ENCODE data around the gene FHAD1. TPM values are rescaled to one million over a fixed set of nuclear protein-coding genes. Genes with fewer than 3 reads are reported as not detected.

The FHAD1 gene
- total RNA-seq, 3 donors from 2014 or later (not counting 1 experiment from before 2014, with no cell fraction given) = 0.72 to 1.9 (median 1.7) TPM

DNA sequence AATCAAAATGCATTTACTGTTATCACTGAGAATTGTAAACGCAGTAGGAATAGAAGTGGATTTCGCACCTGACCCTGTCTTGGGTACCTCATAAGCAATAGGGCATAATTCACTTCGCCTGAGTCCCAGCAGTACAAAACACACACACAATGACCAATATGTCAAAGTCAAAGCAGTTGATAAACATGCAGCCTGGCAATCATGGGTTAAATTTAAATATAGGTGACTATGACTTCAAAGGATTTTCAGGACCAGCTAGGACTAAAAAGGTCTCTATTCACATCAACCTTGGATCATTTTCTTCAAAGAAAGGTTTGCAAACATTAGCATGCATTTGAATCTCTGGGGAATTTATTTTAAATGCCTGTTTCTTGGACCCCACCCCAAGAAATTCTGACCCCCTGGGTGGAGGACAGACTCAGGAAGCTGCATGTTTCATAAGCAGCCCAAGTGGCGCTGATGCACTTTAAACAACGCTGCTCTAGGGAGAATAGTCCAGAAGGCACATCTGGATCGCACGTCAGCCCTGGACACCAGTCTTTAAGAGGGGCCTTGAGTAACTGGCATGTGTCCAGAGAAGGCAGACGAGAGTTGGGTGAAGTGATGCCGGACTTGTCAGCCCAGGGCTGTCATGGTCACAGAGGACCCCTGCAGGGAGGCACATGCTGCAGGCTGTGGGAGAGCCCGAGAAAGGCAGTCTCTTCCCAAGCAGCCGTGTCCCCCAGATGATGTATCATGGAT is 107.0 kb downstream of the FHAD1 start:
- intact Hi-C loops (cut with micrococcal nuclease) = loop anchor here (5.0 kb wide), 1 partner anchor 37 kb away; no protein-coding TSS in a partner anchor
- no peaks in the 10 kb centered on the region for H3K36me3 Mint-ChIP-seq
- WGBS (ENCODE audit: insufficient coverage) = 95% methylated on average over 8 of the region's 11 CpGs
- H3K4me3 Mint-ChIP-seq = no peak overlapping the region
- peaks cover 0 to 2% of the 10 kb centered on the region in 2 donors for H3K9me3 Mint-ChIP-seq
- Histone ChIP-seq H3K4me1 (ENCODE audit: control insufficient read depth, insufficient read depth, low read length) (peaks cover 36% of the 10 kb centered on the region), H3K36me3 (ENCODE audit: control insufficient read depth, insufficient read depth, low read length) (no peaks in the 10 kb centered on the region), H3K9me3 (ENCODE audit: control insufficient read depth, insufficient read depth, low read length) (no peaks in the 10 kb centered on the region), H3K27me3 (ENCODE audit: control insufficient read depth, insufficient read depth, low read length) (no peaks in the 10 kb centered on the region), H3K27ac (ENCODE audit: low read length) (no peak overlapping the region), H3K4me3 (ENCODE audit: low read length) (no peak overlapping the region)
- H3K27me3 Mint-ChIP-seq (ENCODE audit: low read depth in 2 of 2) = no peaks in the 10 kb centered on the region
- DNase-seq = no peak
- H3K27ac Mint-ChIP-seq = no peak overlapping the region
- ATAC-seq = no peak
- TF ChIP-seq, protein P1, sequence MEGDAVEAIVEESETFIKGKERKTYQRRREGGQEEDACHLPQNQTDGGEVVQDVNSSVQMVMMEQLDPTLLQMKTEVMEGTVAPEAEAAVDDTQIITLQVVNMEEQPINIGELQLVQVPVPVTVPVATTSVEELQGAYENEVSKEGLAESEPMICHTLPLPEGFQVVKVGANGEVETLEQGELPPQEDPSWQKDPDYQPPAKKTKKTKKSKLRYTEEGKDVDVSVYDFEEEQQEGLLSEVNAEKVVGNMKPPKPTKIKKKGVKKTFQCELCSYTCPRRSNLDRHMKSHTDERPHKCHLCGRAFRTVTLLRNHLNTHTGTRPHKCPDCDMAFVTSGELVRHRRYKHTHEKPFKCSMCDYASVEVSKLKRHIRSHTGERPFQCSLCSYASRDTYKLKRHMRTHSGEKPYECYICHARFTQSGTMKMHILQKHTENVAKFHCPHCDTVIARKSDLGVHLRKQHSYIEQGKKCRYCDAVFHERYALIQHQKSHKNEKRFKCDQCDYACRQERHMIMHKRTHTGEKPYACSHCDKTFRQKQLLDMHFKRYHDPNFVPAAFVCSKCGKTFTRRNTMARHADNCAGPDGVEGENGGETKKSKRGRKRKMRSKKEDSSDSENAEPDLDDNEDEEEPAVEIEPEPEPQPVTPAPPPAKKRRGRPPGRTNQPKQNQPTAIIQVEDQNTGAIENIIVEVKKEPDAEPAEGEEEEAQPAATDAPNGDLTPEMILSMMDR (IDR thresholded peaks at IDR 0.05) = no peak
- H3K4me1 Mint-ChIP-seq = peaks cover 14 to 34% of the 10 kb centered on the region in 2 donors

DNA sequence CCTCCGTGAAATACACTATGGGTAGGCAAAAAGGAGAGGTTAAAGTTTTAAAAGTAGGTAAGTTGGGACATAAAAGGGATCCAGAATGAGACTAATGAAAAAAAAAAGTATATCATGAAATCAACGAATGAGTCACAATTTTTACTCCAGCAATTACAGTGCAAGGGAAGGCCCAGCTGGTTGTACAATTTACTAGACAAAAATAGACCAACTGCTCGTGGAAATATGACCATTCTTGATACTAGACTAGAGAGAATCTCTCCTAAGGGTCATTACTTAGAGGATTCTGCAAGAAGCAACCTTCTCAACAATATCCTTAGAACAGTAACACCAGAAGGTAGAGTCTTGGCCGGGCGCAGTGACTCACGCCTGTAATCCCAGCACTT is 107.5 kb downstream of the FHAD1 start:
- no peaks in the 10 kb centered on the region for H3K27me3 ChIP-seq (ENCODE audit: control insufficient read depth, insufficient read depth, low read length)
- no peaks in the 10 kb centered on the region for H3K27me3 Mint-ChIP-seq (ENCODE audit: low read depth in 2 of 2)
- no peak overlapping the region for H3K27ac Mint-ChIP-seq
- H3K27ac ChIP-seq (ENCODE audit: low read length) = no peak overlapping the region
- DNase-seq (no peak), ATAC-seq (no peak)
- peaks cover 31% of the 10 kb centered on the region for H3K4me1 ChIP-seq (ENCODE audit: control insufficient read depth, insufficient read depth, low read length)
- peaks cover 13 to 33% of the 10 kb centered on the region in 2 donors for H3K4me1 Mint-ChIP-seq
- H3K9me3 Mint-ChIP-seq = peaks cover 0 to 2% of the 10 kb centered on the region in 2 donors
- no peaks in the 10 kb centered on the region for H3K9me3 ChIP-seq (ENCODE audit: control insufficient read depth, insufficient read depth, low read length)
- no peaks in the 10 kb centered on the region for H3K36me3 ChIP-seq (ENCODE audit: control insufficient read depth, insufficient read depth, low read length)
- 88% methylated on average over 6 of the region's 6 CpGs for WGBS (ENCODE audit: insufficient coverage)
- H3K4me3 ChIP-seq (ENCODE audit: low read length) = no peak overlapping the region
- H3K36me3 Mint-ChIP-seq = no peaks in the 10 kb centered on the region
- no peak overlapping the region for H3K4me3 Mint-ChIP-seq
- TF ChIP-seq, protein P1 (IDR thresholded peaks at IDR 0.05) = no peak
- intact Hi-C loops (cut with micrococcal nuclease) = loop anchor here (5.0 kb wide), 1 partner anchor 37 kb away; no protein-coding TSS in a partner anchor

DNA sequence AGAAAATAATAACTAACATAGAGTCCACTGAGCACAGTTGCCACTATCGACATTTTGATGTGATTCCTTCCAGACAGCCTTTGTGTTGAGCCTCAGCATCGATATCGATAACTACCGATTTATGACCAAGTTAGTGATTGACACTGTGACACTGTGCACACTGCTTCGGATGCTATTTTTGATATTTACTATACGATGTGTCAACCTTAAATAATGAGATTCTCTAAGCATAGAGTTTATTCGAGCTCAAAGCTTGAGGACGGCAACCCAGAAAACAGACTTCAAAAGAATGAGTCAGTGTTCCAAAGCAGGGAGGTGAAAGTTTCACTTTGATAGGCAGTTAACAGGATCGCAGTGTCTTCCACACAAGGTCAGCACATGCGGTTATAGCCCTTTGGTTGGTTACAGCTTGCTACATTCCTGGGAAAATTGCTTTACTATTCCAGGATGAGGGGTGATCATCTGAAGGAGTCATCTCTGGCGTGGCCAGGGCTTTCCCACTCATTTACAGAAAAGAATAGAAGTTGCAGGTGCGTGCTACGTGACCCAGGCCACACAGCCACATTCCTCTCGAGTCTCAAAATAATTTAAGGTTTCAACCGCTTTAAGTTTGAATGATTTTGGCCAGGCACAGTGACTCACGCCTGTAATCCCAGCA is 109.1 kb downstream of the FHAD1 start:
- no peak overlapping the region for H3K4me3 ChIP-seq (ENCODE audit: low read length)
- Mint-ChIP-seq H3K36me3 (no peaks in the 10 kb centered on the region), H3K27ac (no peak overlapping the region), H3K27me3 (ENCODE audit: low read depth in 2 of 2) (no peaks in the 10 kb centered on the region), H3K9me3 (peaks cover 0 to 2% of the 10 kb centered on the region in 2 donors), H3K4me1 (peaks cover 13 to 21% of the 10 kb centered on the region in 2 donors), H3K4me3 (no peak overlapping the region)
- H3K27ac ChIP-seq (ENCODE audit: low read length) = no peak overlapping the region
- WGBS (ENCODE audit: insufficient coverage) = 82% methylated on average over 16 of the region's 16 CpGs
- no peaks in the 10 kb centered on the region for H3K36me3 ChIP-seq (ENCODE audit: control insufficient read depth, insufficient read depth, low read length)
- DNase-seq = no peak
- intact Hi-C loops (cut with micrococcal nuclease) = no loop called here
- H3K4me1 ChIP-seq (ENCODE audit: control insufficient read depth, insufficient read depth, low read length) = peaks cover 21% of the 10 kb centered on the region
- ATAC-seq = no peak
- TF ChIP-seq, protein P1 (IDR thresholded peaks at IDR 0.05) = no peak
- no peaks in the 10 kb centered on the region for H3K27me3 ChIP-seq (ENCODE audit: control insufficient read depth, insufficient read depth, low read length)
- no peaks in the 10 kb centered on the region for H3K9me3 ChIP-seq (ENCODE audit: control insufficient read depth, insufficient read depth, low read length)
